ENCODE measurements around the gene CFD. TPM values are rescaled to one million over a fixed set of nuclear protein-coding genes. Genes with fewer than 3 reads are reported as not detected.

CFD gene
- total and polyA plus RNA-seq, 12 donors, result 21.1 to 583 (median 98.6) TPM

DNA sequence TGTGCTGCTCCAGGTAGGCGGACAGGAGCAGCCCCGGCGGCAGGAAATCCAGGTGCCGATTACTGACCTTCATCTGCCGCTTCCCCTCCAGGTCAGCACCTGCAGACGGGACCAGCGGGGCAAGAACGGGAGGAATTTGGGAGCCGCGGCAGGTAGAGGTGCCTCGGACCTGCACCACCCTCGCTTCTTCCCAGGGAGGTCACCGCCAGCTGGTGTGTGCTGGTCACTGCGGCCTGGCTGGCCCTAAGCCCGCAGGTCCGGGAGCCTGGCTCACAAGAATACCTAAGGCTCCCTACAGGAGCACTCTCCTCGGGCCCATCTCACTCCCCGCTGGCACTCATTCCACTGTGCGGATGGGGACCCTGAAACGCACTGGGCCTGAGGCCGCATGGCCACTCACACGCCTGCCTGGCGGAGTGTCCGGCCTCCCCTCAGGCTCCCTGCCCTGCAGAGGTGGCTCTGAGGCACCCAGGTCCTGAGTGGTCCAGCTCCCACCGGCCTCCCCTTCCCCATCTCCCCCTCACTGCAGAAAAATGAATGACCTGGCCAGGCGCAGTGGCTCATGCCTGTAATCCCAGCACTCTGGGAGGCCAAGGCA is 38.1 kb downstream of the CFD start:
- intact Hi-C loops (cut with DNase I), result no loop called here
- no peaks in the 10 kb centered on the region for H3K27me3 ChIP-seq
- TF ChIP-seq, protein P1, sequence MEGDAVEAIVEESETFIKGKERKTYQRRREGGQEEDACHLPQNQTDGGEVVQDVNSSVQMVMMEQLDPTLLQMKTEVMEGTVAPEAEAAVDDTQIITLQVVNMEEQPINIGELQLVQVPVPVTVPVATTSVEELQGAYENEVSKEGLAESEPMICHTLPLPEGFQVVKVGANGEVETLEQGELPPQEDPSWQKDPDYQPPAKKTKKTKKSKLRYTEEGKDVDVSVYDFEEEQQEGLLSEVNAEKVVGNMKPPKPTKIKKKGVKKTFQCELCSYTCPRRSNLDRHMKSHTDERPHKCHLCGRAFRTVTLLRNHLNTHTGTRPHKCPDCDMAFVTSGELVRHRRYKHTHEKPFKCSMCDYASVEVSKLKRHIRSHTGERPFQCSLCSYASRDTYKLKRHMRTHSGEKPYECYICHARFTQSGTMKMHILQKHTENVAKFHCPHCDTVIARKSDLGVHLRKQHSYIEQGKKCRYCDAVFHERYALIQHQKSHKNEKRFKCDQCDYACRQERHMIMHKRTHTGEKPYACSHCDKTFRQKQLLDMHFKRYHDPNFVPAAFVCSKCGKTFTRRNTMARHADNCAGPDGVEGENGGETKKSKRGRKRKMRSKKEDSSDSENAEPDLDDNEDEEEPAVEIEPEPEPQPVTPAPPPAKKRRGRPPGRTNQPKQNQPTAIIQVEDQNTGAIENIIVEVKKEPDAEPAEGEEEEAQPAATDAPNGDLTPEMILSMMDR (IDR thresholded peaks at IDR 0.05), result no peak
- no peaks in the 10 kb centered on the region for H3K9me3 ChIP-seq
- no peak overlapping the region for H3K27ac ChIP-seq
- WGBS, 2 donors, result 92% methylated on average over 26 of the region's 26 CpGs
- peaks cover 0 to 54% (median 0%) of the 10 kb centered on the region in 9 donors for H3K36me3 ChIP-seq
- peaks cover 0 to 8% (median 0%) of the 10 kb centered on the region in 9 donors for H3K4me1 ChIP-seq
- H3K4me3 ChIP-seq, result no peak overlapping the region
- no peak for DNase-seq
- no peak for ATAC-seq

- Histone ChIP-seq H3K4me1 (peaks cover 0 to 5% (median 0%) of the 10 kb centered on the region in 9 donors), H3K9me3 (no peaks in the 10 kb centered on the region), H3K27ac (no peak overlapping the region), H3K27me3 (no peaks in the 10 kb centered on the region), H3K36me3 (peaks cover 0 to 55% (median 0%) of the 10 kb centered on the region in 9 donors), H3K4me3 (no peak overlapping the region)
- intact Hi-C loops (cut with DNase I), result no loop called here
- WGBS, 2 donors, result 82 to 87% methylated on average over 20 of the region's 20 CpGs
- TF ChIP-seq, protein P1 (IDR thresholded peaks at IDR 0.05), result no peak
- no peak for ATAC-seq
- DNase-seq, result no peak
Observed at GRCh38 chr19:898663-899062, 39.2 kb downstream of the CFD start.

DNA sequence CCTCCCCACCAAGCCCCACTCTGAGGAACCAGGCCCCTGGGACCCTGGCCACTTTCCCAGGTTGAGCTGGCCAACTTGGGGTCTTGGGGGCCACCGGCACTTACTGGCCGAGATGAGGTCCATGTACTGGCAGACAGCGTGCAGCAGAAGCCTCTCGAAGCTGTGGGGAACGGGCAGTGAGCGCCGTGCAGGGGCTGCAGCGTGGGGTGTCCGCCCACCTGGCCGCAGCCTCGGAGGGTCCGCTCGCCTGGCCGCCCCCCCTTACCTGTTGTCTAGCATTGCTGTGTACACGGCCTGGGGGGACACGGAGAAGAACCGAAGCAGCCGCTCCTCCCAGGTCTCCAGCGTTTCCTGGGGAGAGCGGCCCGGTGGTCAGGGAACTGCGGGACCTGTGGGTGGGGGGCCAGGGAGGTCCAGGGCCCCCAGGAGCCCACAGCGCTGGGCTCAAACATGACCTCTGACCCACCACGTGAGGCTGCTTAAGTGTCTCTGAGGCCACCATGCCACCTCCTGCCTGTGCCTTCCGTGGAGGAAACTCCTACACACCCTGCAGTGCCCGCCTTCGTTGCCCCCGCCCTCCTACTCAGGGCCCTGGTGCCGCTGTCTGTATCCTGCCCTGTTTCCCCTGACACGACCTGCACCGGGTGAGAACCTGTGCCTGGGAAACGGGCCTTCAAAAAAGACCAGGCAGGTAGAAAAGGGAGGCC is 40.0 kb downstream of the CFD start:
- Histone ChIP-seq H3K9me3 (no peaks in the 10 kb centered on the region), H3K36me3 (peaks cover 0 to 55% (median 0%) of the 10 kb centered on the region in 9 donors), H3K4me1 (no peaks in the 10 kb centered on the region), H3K27me3 (no peaks in the 10 kb centered on the region), H3K4me3 (no peak overlapping the region), H3K27ac (no peak overlapping the region)
- DNase-seq, result no peak
- TF ChIP-seq, protein P1 (IDR thresholded peaks at IDR 0.05), result no peak
- peak in 1 of 8 donors; percentile 18 for ATAC-seq
- 92 to 93% methylated on average over 30 to 32 of the region's 32 CpGs for WGBS, 2 donors
- intact Hi-C loops (cut with DNase I), result no loop called here

GRCh38 chr19:900043-900301 is 40.5 kb downstream of the CFD start:
- intact Hi-C loops (cut with DNase I), result no loop called here
- no peak overlapping the region for H3K27ac ChIP-seq
- H3K4me1 ChIP-seq, result no peaks in the 10 kb centered on the region
- H3K36me3 ChIP-seq, result peaks cover 0 to 55% (median 0%) of the 10 kb centered on the region in 9 donors
- no peak overlapping the region for H3K4me3 ChIP-seq
- no peaks in the 10 kb centered on the region for H3K27me3 ChIP-seq
- 94 to 97% methylated on average over 14 to 15 of the region's 15 CpGs for WGBS, 2 donors
- ATAC-seq, result no peak
- TF ChIP-seq, protein P1 (IDR thresholded peaks at IDR 0.05), result no peak
- DNase-seq, result no peak
- no peaks in the 10 kb centered on the region for H3K9me3 ChIP-seq

Measured in heart right ventricle (tissue), 16 donors.